Ascending aorta (tissue), 2 donors: ENCODE measurements around the gene SLC1A7. TPM values are rescaled to one million over a fixed set of nuclear protein-coding genes. Genes with fewer than 3 reads are reported as not detected.
A peak's percentile ranks its signal among the peaks of the same experiment; 100 is the strongest.
"Not testable (repeated sequence)": the region's sequence is repeated elsewhere in the genome, so short reads cannot be mapped to it uniquely, and the experiment has no call there.

ENCODE experiments used
- DNase-seq, 2 donors: peaks; one replicate each; pipeline ENCODE4 v3.0.0-alpha.2; 2019; ENCODE audit warnings: low spot score in 2 of 2
- H3K27ac ChIP-seq, 2 donors: fragments of 200-600 bp; sonication (generic); one replicate each; pipeline ENCODE4 v1.5.1; 2016 to 2017; ENCODE audit warnings: mild to moderate bottlenecking in 1 of 2
- H3K27me3 ChIP-seq: fragments of 200-600 bp; sonication (generic); one replicate; pipeline ENCODE4 v1.5.1; 2017
- H3K36me3 ChIP-seq, 2 donors: fragments of 200-600 bp; sonication (generic); one replicate each; pipeline ENCODE4 v1.5.1; 2016
- H3K4me1 ChIP-seq, 2 donors: fragments of 200-600 bp; sonication (generic); one replicate each; pipeline ENCODE4 v1.5.1; 2016 to 2017; ENCODE audit warnings: mild to moderate bottlenecking in 1 of 2
- H3K4me3 ChIP-seq, 2 donors: fragments of 200-600 bp; sonication (generic); one replicate each; pipeline ENCODE4 v1.5.1; 2016 to 2017; ENCODE audit warnings: mild to moderate bottlenecking in 1 of 2
- H3K9me3 ChIP-seq, 2 donors: fragments of 200-600 bp; sonication (generic); one replicate each; pipeline ENCODE4 v1.5.1; 2016
- intact Hi-C: fragments of 100-400 bp; cut with DNase I; formaldehyde crosslinking; loops from one replicate; pipeline ENCODE4 v1.15.1; 2023
- total RNA-seq: library from RNA; depleted of rRNA; stranded (reverse); fragments of >200 nt; gene quantifications from one replicate; pipeline ENCODE4 v1.1.0, GENCODE V29; 2016
- TF ChIP-seq, protein P1 (sequence below), 3 experiments: fragments of 200-600 bp in 2 of 3; fragments of 450-650 bp in 1 of 3; sonication (generic) in 2 of 3; IDR thresholded peaks; one replicate each; pipeline ENCODE4 v1.5.1; 2016 to 2019; ENCODE audit warnings: antibody characterized with exemption in 3 of 3, mild to moderate bottlenecking in 1 of 3, moderate library complexity in 1 of 3

SLC1A7 gene
- total RNA-seq, 1 donor from 2014 or later, result not detected

- intact Hi-C loops, result loop anchor here (10.0 kb wide), 2 partner anchors 172 to 362 kb away; no protein-coding TSS in a partner anchor
- Histone ChIP-seq H3K4me1 (no peaks in the 10 kb centered on the region), H3K27ac (no peak overlapping the region), H3K4me3 (no peak overlapping the region), H3K27me3 (no peaks in the 10 kb centered on the region), H3K36me3 (no peaks in the 10 kb centered on the region), H3K9me3 (no peaks in the 10 kb centered on the region)
- no peak for DNase-seq
- TF ChIP-seq, protein P1, sequence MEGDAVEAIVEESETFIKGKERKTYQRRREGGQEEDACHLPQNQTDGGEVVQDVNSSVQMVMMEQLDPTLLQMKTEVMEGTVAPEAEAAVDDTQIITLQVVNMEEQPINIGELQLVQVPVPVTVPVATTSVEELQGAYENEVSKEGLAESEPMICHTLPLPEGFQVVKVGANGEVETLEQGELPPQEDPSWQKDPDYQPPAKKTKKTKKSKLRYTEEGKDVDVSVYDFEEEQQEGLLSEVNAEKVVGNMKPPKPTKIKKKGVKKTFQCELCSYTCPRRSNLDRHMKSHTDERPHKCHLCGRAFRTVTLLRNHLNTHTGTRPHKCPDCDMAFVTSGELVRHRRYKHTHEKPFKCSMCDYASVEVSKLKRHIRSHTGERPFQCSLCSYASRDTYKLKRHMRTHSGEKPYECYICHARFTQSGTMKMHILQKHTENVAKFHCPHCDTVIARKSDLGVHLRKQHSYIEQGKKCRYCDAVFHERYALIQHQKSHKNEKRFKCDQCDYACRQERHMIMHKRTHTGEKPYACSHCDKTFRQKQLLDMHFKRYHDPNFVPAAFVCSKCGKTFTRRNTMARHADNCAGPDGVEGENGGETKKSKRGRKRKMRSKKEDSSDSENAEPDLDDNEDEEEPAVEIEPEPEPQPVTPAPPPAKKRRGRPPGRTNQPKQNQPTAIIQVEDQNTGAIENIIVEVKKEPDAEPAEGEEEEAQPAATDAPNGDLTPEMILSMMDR (IDR thresholded peaks at IDR 0.05), result no peak
Measured at GRCh38 chr1:53186533-53186932, 44.1 kb upstream of the SLC1A7 start.

DNA sequence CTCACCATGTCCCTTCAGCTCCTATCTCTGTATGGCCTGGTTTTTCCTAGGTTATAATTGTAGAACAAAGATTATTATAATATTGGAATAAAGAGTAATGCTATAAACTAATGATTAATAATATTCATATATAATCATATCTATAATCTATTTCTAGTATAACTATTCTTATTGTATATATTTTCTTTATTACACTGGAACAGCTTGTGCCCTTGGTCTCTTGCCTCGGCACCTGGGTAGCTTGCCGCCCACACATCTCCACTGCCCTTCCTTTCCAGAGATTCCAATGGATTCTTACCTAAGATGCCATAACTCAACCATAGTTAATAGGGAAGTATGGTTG, 43.5 kb upstream of the SLC1A7 start:
- H3K27ac ChIP-seq, DNase-seq, H3K9me3 ChIP-seq, H3K4me1 ChIP-seq, H3K36me3 ChIP-seq, H3K27me3 ChIP-seq, H3K4me3 ChIP-seq: not testable (repeated sequence)
- intact Hi-C loops, result loop anchor here (10.0 kb wide), 2 partner anchors 171 to 361 kb away; no protein-coding TSS in a partner anchor

DNA sequence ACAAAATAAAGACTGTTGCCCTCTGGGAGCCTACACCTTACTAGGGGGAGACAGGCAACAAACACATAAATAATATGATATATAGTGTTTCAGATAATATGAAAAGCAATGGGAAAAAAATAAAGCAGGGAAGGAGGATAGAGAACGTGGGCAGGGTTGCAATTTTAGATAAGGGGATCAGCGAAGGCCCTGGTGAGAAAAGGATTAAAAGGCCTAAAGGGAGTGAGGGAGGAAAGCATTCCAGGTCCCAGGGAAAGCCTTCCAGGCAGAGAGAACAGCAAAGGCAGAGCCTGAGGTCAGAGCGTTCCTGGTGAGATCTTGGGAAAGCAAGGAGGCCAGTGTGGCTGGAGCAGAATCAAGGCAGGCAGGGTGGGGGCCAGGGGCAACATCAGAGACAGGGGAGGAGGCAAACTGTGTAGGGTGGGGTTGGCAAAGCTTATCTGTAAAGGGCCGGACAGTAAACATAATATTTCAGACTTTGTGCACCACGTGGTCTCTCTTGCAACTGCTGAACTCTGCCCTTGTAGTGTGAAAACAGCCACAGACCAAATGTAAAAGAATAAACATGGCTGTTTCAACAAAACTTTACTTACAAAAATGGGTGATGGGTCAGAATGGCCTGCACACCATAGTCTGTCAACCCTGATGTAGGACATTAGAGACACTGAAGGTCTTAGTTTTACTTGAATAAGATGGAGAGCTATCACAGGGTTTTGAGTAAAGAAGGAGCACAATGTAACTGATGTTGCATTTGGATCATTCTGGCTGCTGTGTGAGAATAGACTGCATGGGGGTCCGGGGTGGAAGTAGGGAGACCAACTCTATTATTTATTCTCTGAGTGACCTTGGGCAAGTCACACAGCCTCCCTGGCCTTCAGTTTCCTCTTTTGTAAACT, 40.9 kb upstream of the SLC1A7 start:
- TF ChIP-seq, protein P1 (IDR thresholded peaks at IDR 0.05), result no peak
- Histone ChIP-seq H3K9me3 (no peaks in the 10 kb centered on the region), H3K27me3 (no peaks in the 10 kb centered on the region), H3K36me3 (no peaks in the 10 kb centered on the region), H3K4me3 (no peak overlapping the region), H3K27ac (peak overlapping the region in 1 of 2 donors; percentile 4), H3K4me1 (no peaks in the 10 kb centered on the region)
- DNase-seq, result no peak
- intact Hi-C loops, result loop anchor here (10.0 kb wide), 2 partner anchors 169 to 359 kb away; no protein-coding TSS in a partner anchor

GRCh38 chr1:53182716-53183094, 40.3 kb upstream of the SLC1A7 start:
- H3K9me3 ChIP-seq, result no peaks in the 10 kb centered on the region
- no peaks in the 10 kb centered on the region for H3K36me3 ChIP-seq
- intact Hi-C loops, result loop anchor here (10.0 kb wide), 2 partner anchors 168 to 358 kb away; no protein-coding TSS in a partner anchor
- TF ChIP-seq, protein P1 (IDR thresholded peaks at IDR 0.05), result no peak
- no peak overlapping the region for H3K4me3 ChIP-seq
- no peaks in the 10 kb centered on the region for H3K4me1 ChIP-seq
- H3K27ac ChIP-seq, result peak overlapping the region; percentile 4 to 11
- H3K27me3 ChIP-seq, result no peaks in the 10 kb centered on the region
- DNase-seq, result no peak

DNA sequence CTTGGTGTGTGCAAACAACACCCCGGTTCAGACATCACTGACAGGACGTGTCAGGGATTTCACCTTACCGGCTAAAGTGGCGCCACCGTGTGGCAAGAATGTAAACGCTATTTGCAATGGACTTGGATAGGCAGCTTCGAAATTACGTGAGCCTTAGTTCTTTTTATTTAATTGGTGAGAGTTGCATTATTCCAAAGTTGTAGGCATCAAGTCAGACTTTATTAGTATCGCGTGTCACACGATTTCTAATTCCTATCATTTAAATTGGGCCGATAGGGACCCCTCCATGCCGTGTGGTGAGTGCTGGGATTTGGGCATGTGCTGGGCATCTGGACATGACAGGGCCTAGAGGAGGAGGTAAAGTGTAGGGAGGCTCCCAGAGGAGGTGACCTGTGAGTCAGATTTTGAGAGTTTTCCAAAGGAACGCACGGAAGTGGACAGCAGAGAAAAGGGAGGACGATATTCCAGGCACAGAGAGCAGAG, 39.7 kb upstream of the SLC1A7 start:
- no peaks in the 10 kb centered on the region for H3K4me1 ChIP-seq
- no peaks in the 10 kb centered on the region for H3K9me3 ChIP-seq
- H3K4me3 ChIP-seq, result no peak overlapping the region
- H3K27ac ChIP-seq, result peak overlapping the region in 1 of 2 donors; percentile 11
- peak in 1 of 2 donors; percentile 86 for DNase-seq
- TF ChIP-seq, protein P1 (IDR thresholded peaks at IDR 0.05), result peak; percentile 70 to 85 (median 83)
- intact Hi-C loops, result loop anchor here (10.0 kb wide), 2 partner anchors 167 to 357 kb away; no protein-coding TSS in a partner anchor
- no peaks in the 10 kb centered on the region for H3K27me3 ChIP-seq
- no peaks in the 10 kb centered on the region for H3K36me3 ChIP-seq

GRCh38 chr1:53180951-53181350, 38.5 kb upstream of the SLC1A7 start:
- no peaks in the 10 kb centered on the region for H3K36me3 ChIP-seq
- H3K4me3 ChIP-seq, result no peak overlapping the region
- intact Hi-C loops, result loop anchor here (10.0 kb wide), 2 partner anchors 166 to 356 kb away; no protein-coding TSS in a partner anchor
- H3K27me3 ChIP-seq, result no peaks in the 10 kb centered on the region
- H3K4me1 ChIP-seq, result peaks cover 0 to 5% of the 10 kb centered on the region in 2 donors
- DNase-seq, result no peak
- no peak overlapping the region for H3K27ac ChIP-seq
- TF ChIP-seq, protein P1 (IDR thresholded peaks at IDR 0.05), result no peak
- H3K9me3 ChIP-seq, result no peaks in the 10 kb centered on the region
